Measurements from ENCODE around the gene RAB7B.

RAB7B gene

DNA sequence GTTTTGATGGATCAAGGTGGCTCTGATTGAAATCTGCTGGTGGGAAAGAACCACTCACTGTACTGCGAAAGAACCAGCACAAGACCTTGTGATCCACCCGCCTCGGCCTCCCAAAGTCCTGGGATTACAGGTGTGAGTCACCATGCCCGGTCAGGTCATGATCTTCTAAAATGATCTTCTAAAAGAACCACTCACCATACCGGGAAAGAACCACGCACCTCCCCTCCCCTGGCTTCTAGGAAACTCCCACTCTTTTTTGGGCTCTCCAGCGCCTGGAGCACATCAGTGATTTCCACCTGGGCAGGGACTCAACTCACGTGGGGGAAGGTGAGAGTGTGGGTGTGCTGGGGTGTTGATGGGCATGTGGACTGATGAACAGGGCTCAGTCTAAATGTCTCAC lies 7.9 kb upstream of the RAB7B start:
- no peak overlapping the region for H3K4me3 ChIP-seq (ENCODE audit: low read depth in 1 of 5, low read length in 5 of 5)
- H3K9ac ChIP-seq (ENCODE audit: low read length in 5 of 5) = no peak overlapping the region
- H3K9me3 ChIP-seq (ENCODE audit: control insufficient read depth in 5 of 5, low read length in 5 of 5) = no peaks in the 10 kb centered on the region
- no peak overlapping the region for H3K27ac ChIP-seq (ENCODE audit: low read depth, low read length)
- H3K4me1 ChIP-seq (ENCODE audit: control insufficient read depth in 5 of 5, insufficient read depth in 5 of 5, low read length in 5 of 5) = peaks cover 0 to 21% (median 16%) of the 10 kb centered on the region in 5 donors
- H3K36me3 ChIP-seq (ENCODE audit: control insufficient read depth in 5 of 5, insufficient read depth in 5 of 5, low read length in 5 of 5) = no peaks in the 10 kb centered on the region
- H3K27me3 ChIP-seq (ENCODE audit: control insufficient read depth in 5 of 5, insufficient read depth in 4 of 5, low read length in 5 of 5) = no peaks in the 10 kb centered on the region

DNA sequence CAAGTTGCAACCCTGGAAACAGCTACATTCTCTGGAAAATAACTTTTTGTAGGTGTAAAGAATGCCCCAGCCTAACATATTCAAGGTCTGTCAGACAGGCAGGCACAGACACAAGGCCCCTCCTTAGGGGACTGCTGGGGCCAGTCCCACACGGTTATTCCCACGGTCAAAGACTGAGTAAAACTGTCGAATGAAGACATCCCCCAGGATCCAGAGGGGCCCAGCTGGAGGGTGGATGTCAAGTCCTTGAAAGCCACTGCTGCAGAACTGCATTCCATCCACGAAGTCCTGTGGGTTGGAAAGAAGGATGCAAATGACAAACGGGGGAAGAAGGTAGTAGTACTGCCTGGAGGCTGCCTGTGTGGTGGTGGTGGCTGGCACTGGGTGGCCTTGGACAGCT lies 6.9 kb upstream of the RAB7B start:
- Histone ChIP-seq H3K9me3 (ENCODE audit: control insufficient read depth in 5 of 5, low read length in 5 of 5) (no peaks in the 10 kb centered on the region), H3K27ac (ENCODE audit: low read depth, low read length) (no peak overlapping the region), H3K27me3 (ENCODE audit: control insufficient read depth in 5 of 5, insufficient read depth in 4 of 5, low read length in 5 of 5) (no peaks in the 10 kb centered on the region), H3K36me3 (ENCODE audit: control insufficient read depth in 5 of 5, insufficient read depth in 5 of 5, low read length in 5 of 5) (no peaks in the 10 kb centered on the region), H3K4me3 (ENCODE audit: low read depth in 1 of 5, low read length in 5 of 5) (no peak overlapping the region), H3K4me1 (ENCODE audit: control insufficient read depth in 5 of 5, insufficient read depth in 5 of 5, low read length in 5 of 5) (peaks cover 0 to 30% (median 16%) of the 10 kb centered on the region in 5 donors), H3K9ac (ENCODE audit: low read length in 5 of 5) (no peak overlapping the region)

DNA sequence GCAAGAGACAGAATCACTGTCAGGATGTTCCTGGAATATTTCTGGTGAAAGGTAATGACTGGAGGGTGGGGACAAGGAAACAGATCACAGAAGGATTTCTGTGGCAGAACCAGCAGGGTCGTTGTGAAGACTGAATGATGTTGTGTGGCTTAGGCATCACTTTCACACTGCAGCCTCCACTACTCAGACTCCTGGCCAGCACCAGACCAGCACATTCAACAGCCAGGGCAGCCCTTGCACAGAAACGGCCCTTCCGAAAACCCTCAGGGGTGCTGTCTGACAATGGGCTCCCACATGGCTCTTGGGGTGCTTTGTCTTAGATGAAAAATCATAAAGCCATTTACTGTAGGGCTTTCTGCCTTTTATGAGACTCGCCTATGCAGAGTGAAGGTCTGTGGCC lies 3.8 kb upstream of the RAB7B start:
- Histone ChIP-seq H3K36me3 (ENCODE audit: control insufficient read depth in 5 of 5, insufficient read depth in 5 of 5, low read length in 5 of 5) (no peaks in the 10 kb centered on the region), H3K9ac (ENCODE audit: low read length in 5 of 5) (no peak overlapping the region), H3K9me3 (ENCODE audit: control insufficient read depth in 5 of 5, low read length in 5 of 5) (no peaks in the 10 kb centered on the region), H3K27ac (ENCODE audit: low read depth, low read length) (no peak overlapping the region), H3K4me3 (ENCODE audit: low read depth in 1 of 5, low read length in 5 of 5) (no peak overlapping the region), H3K27me3 (ENCODE audit: control insufficient read depth in 5 of 5, insufficient read depth in 4 of 5, low read length in 5 of 5) (no peaks in the 10 kb centered on the region), H3K4me1 (ENCODE audit: control insufficient read depth in 5 of 5, insufficient read depth in 5 of 5, low read length in 5 of 5) (peaks cover 2 to 46% (median 31%) of the 10 kb centered on the region in 5 donors)

DNA sequence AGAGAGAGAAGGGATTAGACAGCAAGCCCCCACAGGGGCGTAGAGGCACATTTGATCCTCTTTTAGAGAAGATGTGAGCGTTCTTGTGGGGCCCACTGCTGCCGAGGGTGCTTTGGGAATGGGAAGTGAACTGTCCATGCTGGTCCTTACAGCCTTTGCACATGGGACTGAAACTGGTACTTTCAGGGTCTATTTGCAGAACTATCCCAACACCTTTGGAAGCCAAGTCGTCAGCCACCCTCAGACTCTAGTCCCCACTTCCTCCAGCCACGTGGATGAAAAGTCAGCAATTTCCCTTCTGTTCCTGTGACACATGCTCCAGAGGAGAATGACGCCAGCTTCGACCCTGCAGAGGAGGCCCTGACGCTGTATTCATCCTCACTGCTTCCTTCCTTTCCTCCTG lies 2.6 kb upstream of the RAB7B start:
- Histone ChIP-seq H3K4me3 (ENCODE audit: low read depth in 1 of 5, low read length in 5 of 5) (no peak overlapping the region), H3K27ac (ENCODE audit: low read depth, low read length) (no peak overlapping the region), H3K9me3 (ENCODE audit: control insufficient read depth in 5 of 5, low read length in 5 of 5) (no peaks in the 10 kb centered on the region), H3K36me3 (ENCODE audit: control insufficient read depth in 5 of 5, insufficient read depth in 5 of 5, low read length in 5 of 5) (no peaks in the 10 kb centered on the region), H3K27me3 (ENCODE audit: control insufficient read depth in 5 of 5, insufficient read depth in 4 of 5, low read length in 5 of 5) (no peaks in the 10 kb centered on the region), H3K4me1 (ENCODE audit: control insufficient read depth in 5 of 5, insufficient read depth in 5 of 5, low read length in 5 of 5) (peaks cover 4 to 48% (median 34%) of the 10 kb centered on the region in 5 donors), H3K9ac (ENCODE audit: low read length in 5 of 5) (no peak overlapping the region)

DNA sequence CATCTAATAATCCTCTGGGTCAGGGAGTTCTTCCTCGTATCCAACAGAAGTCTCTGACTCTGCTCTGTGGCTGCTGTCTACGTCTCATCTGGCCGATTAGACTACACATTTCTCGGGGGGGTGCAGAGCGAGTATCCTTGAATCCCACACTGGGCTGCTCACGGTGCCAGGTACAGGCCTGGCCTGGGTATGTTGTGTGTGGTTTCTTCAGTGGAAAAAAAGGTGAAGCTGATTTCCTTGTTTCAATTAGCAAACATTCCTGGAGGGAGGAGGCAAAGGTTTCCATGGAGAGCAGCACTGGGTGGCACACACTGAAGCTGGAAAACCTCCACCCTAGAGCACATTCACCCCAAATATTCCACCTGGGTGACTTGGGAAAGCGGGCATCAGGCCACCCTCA lies 2.0 kb upstream of the RAB7B start:
- Histone ChIP-seq H3K9ac (ENCODE audit: low read length in 5 of 5) (no peak overlapping the region), H3K27ac (ENCODE audit: low read depth, low read length) (no peak overlapping the region), H3K9me3 (ENCODE audit: control insufficient read depth in 5 of 5, low read length in 5 of 5) (no peaks in the 10 kb centered on the region), H3K4me1 (ENCODE audit: control insufficient read depth in 5 of 5, insufficient read depth in 5 of 5, low read length in 5 of 5) (peaks cover 4 to 53% (median 38%) of the 10 kb centered on the region in 5 donors), H3K36me3 (ENCODE audit: control insufficient read depth in 5 of 5, insufficient read depth in 5 of 5, low read length in 5 of 5) (no peaks in the 10 kb centered on the region), H3K27me3 (ENCODE audit: control insufficient read depth in 5 of 5, insufficient read depth in 4 of 5, low read length in 5 of 5) (no peaks in the 10 kb centered on the region), H3K4me3 (ENCODE audit: low read depth in 1 of 5, low read length in 5 of 5) (no peak overlapping the region)

DNA sequence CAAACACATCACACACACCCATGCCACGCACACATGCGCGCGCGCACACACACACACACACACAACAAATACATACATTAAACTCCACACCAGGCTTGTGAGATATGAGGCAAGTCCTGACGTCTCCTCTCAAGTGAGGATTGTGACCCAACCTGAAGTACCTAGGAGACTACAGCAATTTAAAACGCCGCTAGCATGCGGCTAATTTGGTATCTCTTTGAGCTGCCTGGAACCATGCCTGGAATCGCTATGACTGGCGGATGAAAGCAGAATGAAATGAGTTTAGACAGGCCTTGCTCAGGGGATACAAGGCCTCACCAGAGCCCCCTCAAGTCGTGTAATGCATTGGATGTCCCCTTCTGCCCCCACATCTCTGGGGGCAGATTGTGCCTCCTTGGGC lies 1.6 kb upstream of the RAB7B start:
- no peaks in the 10 kb centered on the region for H3K9me3 ChIP-seq (ENCODE audit: control insufficient read depth in 5 of 5, low read length in 5 of 5)
- no peak overlapping the region for H3K4me3 ChIP-seq (ENCODE audit: low read depth in 1 of 5, low read length in 5 of 5)
- no peaks in the 10 kb centered on the region for H3K27me3 ChIP-seq (ENCODE audit: control insufficient read depth in 5 of 5, insufficient read depth in 4 of 5, low read length in 5 of 5)
- peaks cover 4 to 53% (median 38%) of the 10 kb centered on the region in 5 donors for H3K4me1 ChIP-seq (ENCODE audit: control insufficient read depth in 5 of 5, insufficient read depth in 5 of 5, low read length in 5 of 5)
- no peaks in the 10 kb centered on the region for H3K36me3 ChIP-seq (ENCODE audit: control insufficient read depth in 5 of 5, insufficient read depth in 5 of 5, low read length in 5 of 5)
- H3K9ac ChIP-seq (ENCODE audit: low read length in 5 of 5) = no peak overlapping the region
- H3K27ac ChIP-seq (ENCODE audit: low read depth, low read length) = no peak overlapping the region

DNA sequence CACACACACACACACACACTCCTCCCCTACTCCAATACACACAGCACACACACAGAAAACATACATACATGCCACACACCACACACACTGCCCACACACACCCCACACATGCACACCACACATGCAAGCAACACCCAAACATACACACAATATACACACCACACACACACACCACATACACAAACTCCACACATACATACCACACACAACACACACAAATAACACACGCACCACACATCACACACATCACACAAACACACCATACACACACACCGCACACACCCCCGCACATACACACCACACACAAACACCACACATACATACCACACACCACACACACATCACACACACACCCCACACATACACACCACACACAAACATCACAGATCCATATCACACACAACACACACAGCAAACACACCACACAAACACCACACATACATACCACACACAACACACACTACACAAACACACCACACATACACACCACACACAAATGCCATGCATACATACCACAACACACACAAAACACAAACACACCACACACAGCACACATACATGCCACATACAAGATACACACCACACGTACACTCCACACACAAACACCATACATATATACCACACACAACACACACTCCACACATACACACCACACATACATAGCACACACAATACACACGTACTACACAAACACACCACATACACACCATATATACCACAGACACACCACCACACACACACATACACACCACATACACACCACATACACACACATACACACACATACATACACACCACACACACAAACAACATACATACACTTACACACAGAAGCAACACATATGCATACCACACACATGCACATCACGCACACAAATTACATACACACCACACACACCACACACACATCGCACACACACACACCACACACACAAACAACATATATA lies 932 bp upstream of the RAB7B start:
- peaks cover 4 to 53% (median 40%) of the 10 kb centered on the region in 5 donors for H3K4me1 ChIP-seq (ENCODE audit: control insufficient read depth in 5 of 5, insufficient read depth in 5 of 5, low read length in 5 of 5)
- H3K27me3 ChIP-seq (ENCODE audit: control insufficient read depth in 5 of 5, insufficient read depth in 4 of 5, low read length in 5 of 5) = no peaks in the 10 kb centered on the region
- no peaks in the 10 kb centered on the region for H3K9me3 ChIP-seq (ENCODE audit: control insufficient read depth in 5 of 5, low read length in 5 of 5)
- H3K4me3 ChIP-seq (ENCODE audit: low read depth in 1 of 5, low read length in 5 of 5) = no peak overlapping the region
- H3K27ac ChIP-seq (ENCODE audit: low read depth, low read length) = peak overlapping the region; percentile 82
- H3K36me3 ChIP-seq (ENCODE audit: control insufficient read depth in 5 of 5, insufficient read depth in 5 of 5, low read length in 5 of 5) = no peaks in the 10 kb centered on the region
- H3K9ac ChIP-seq (ENCODE audit: low read length in 5 of 5) = peak overlapping the region in 1 of 5 donors; percentile 77

DNA sequence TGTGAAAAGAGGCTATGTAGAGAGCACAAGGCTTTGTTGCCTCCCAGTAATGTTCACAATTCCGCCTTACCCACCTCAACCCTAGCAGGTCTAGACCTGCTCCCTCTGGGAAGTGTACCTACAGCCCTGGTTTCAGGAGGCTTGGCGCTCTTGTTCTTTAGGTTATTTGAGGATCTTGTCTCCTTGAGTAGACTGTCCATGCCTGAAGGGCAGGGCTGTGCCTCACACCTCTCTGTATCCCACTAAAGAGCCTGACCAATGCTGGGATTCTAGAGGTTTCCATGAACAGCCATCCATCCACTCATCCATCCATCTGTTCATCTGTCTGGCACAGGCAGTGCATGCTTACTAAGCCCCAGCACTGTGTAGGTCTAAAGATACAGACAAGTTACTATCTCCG lies 1.0 kb downstream of the RAB7B start:
- peaks cover 8 to 69% (median 55%) of the 10 kb centered on the region in 5 donors for H3K4me1 ChIP-seq (ENCODE audit: control insufficient read depth in 5 of 5, insufficient read depth in 5 of 5, low read length in 5 of 5)

DNA sequence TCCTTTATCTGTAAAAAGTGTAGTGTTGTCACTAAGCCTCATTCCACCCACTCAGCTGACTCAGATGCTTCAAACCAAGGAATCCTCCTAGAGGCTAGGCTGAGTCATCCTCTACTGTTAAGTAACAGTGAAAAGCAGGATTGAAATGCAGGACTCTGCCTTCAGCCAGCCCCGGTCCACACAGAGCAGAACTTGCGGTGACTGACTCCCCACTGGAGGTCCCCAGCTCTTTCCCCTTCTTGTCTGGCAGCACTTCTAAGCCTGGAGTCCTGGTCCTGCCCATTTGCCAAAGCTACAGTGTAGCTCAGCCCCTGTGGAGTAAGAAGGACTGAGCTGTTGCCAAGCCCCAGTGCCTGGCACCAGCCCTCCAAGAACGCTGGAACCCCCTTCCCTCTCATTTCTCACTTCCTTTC lies 1.7 kb downstream of the RAB7B start:
- H3K4me3 ChIP-seq (ENCODE audit: low read depth in 1 of 5, low read length in 5 of 5) = peak overlapping the region; percentile 64 to 76 (median 70)

More for the DNA sequence above, 1.0 kb downstream of the RAB7B start:
- H3K9ac ChIP-seq (ENCODE audit: low read length in 5 of 5) = peak overlapping the region; percentile 22 to 77 (median 45)
- H3K9me3 ChIP-seq (ENCODE audit: control insufficient read depth in 5 of 5, low read length in 5 of 5) = no peaks in the 10 kb centered on the region
- H3K4me3 ChIP-seq (ENCODE audit: low read depth in 1 of 5, low read length in 5 of 5) = peak overlapping the region; percentile 64 to 76 (median 70)
- no peaks in the 10 kb centered on the region for H3K36me3 ChIP-seq (ENCODE audit: control insufficient read depth in 5 of 5, insufficient read depth in 5 of 5, low read length in 5 of 5)
- no peaks in the 10 kb centered on the region for H3K27me3 ChIP-seq (ENCODE audit: control insufficient read depth in 5 of 5, insufficient read depth in 4 of 5, low read length in 5 of 5)
- H3K27ac ChIP-seq (ENCODE audit: low read depth, low read length) = peak overlapping the region; percentile 82

DNA sequence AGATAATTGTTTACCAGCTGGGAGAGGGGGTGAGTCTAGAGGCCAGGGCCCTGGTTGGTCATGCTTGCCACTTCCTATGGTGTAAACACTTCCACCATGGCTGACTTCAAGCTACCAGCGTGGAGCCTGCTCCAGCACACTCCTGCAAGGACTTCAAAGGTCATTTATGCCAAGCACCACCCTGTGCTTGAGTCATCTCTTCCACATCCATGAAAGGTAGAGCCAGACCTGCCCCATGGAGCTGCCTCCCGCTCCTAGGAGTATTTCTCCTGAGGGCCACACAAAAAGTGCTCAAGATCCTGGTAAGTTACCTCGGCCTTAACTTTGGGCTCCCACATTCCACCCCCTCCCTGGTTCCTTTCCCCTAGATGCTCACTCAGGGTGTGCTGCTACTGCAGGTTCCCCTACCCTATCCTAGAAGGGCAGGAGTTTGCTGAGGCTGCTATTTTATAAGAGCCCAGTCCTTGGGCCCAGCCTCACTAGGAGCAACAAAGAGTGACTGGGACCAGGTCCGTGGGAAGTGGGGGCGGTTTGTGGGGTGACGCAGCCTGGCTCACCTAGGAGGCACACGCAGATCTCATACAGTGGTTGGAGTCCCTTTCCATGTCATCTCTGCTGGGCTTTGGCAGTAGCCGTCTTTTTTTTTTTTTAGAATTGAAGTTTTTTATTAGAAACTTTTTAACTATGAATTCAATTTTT lies 2.4 kb downstream of the RAB7B start:
- Histone ChIP-seq H3K36me3 (ENCODE audit: control insufficient read depth in 5 of 5, insufficient read depth in 5 of 5, low read length in 5 of 5) (peaks cover 0 to 2% (median 0%) of the 10 kb centered on the region in 5 donors), H3K4me1 (ENCODE audit: control insufficient read depth in 5 of 5, insufficient read depth in 5 of 5, low read length in 5 of 5) (peaks cover 8 to 60% (median 55%) of the 10 kb centered on the region in 5 donors), H3K27me3 (ENCODE audit: control insufficient read depth in 5 of 5, insufficient read depth in 4 of 5, low read length in 5 of 5) (no peaks in the 10 kb centered on the region), H3K27ac (ENCODE audit: low read depth, low read length) (peak overlapping the region; percentile 82), H3K9me3 (ENCODE audit: control insufficient read depth in 5 of 5, low read length in 5 of 5) (no peaks in the 10 kb centered on the region), H3K4me3 (ENCODE audit: low read depth in 1 of 5, low read length in 5 of 5) (no peak overlapping the region), H3K9ac (ENCODE audit: low read length in 5 of 5) (peak overlapping the region in 1 of 5 donors; percentile 68)

More for the DNA sequence above, 1.7 kb downstream of the RAB7B start:
- peak overlapping the region; percentile 22 to 77 (median 45) for H3K9ac ChIP-seq (ENCODE audit: low read length in 5 of 5)
- peak overlapping the region; percentile 82 for H3K27ac ChIP-seq (ENCODE audit: low read depth, low read length)
- H3K9me3 ChIP-seq (ENCODE audit: control insufficient read depth in 5 of 5, low read length in 5 of 5) = no peaks in the 10 kb centered on the region
- H3K27me3 ChIP-seq (ENCODE audit: control insufficient read depth in 5 of 5, insufficient read depth in 4 of 5, low read length in 5 of 5) = no peaks in the 10 kb centered on the region
- no peaks in the 10 kb centered on the region for H3K36me3 ChIP-seq (ENCODE audit: control insufficient read depth in 5 of 5, insufficient read depth in 5 of 5, low read length in 5 of 5)
- peaks cover 8 to 66% (median 55%) of the 10 kb centered on the region in 5 donors for H3K4me1 ChIP-seq (ENCODE audit: control insufficient read depth in 5 of 5, insufficient read depth in 5 of 5, low read length in 5 of 5)

Data from subcutaneous abdominal adipose tissue (tissue), 5 donors.